HG02840 (cell line): ENCODE results near the gene CELF1.

Experiments
- ATAC-seq: cut with Tn5 transposase; IDR thresholded peaks from one replicate; pipeline ENCODE4 v1.9.1; 2021; ENCODE audit warnings: mild to moderate bottlenecking, moderate library complexity, moderate number of reproducible peaks; ENCODE audit not compliant: unreplicated experiment, low FRiP score

CELF1 gene

GRCh38 chr11:47514825-47515647 lies 37.9 kb downstream of the CELF1 start:
- no peak for ATAC-seq

- ATAC-seq: no peak
Observed at GRCh38 chr11:47512701-47513100, 40.2 kb downstream of the CELF1 start.

- no peak for ATAC-seq
Observed at GRCh38 chr11:47511917-47512316, 41.0 kb downstream of the CELF1 start.

- ATAC-seq: no peak
Observed at GRCh38 chr11:47510209-47510608, 42.7 kb downstream of the CELF1 start.

GRCh38 chr11:47509077-47509536 lies 43.8 kb downstream of the CELF1 start:
- ATAC-seq: no peak

- no peak for ATAC-seq
Observed at GRCh38 chr11:47508240-47508957, 44.5 kb downstream of the CELF1 start.

GRCh38 chr11:47507563-47508239 lies 45.2 kb downstream of the CELF1 start:
- ATAC-seq: no peak

GRCh38 chr11:47506795-47507562 lies 46.0 kb downstream of the CELF1 start:
- no peak for ATAC-seq

GRCh38 chr11:47506373-47506772 lies 46.6 kb downstream of the CELF1 start:
- no peak for ATAC-seq

GRCh38 chr11:47504910-47505309 lies 48.0 kb downstream of the CELF1 start:
- ATAC-seq: no peak

- no peak for ATAC-seq
Observed at GRCh38 chr11:47503227-47503626, 49.7 kb downstream of the CELF1 start.

- no peak for ATAC-seq
Observed at GRCh38 chr11:47502767-47503166, 50.2 kb downstream of the CELF1 start.

- ATAC-seq: no peak
Observed at GRCh38 chr11:47501101-47501500, 51.8 kb downstream of the CELF1 start.

- no peak for ATAC-seq
Observed at GRCh38 chr11:47500121-47500520, 52.8 kb downstream of the CELF1 start.

GRCh38 chr11:47499614-47500013 lies 53.3 kb downstream of the CELF1 start:
- ATAC-seq: no peak

- no peak for ATAC-seq
Observed at GRCh38 chr11:47499161-47499560, 53.8 kb downstream of the CELF1 start.

- ATAC-seq: no peak
Observed at GRCh38 chr11:47498584-47499152, 54.3 kb downstream of the CELF1 start.

GRCh38 chr11:47498149-47498548 lies 54.8 kb downstream of the CELF1 start:
- ATAC-seq: no peak

GRCh38 chr11:47496808-47497207 lies 56.1 kb downstream of the CELF1 start:
- ATAC-seq: no peak

GRCh38 chr11:47495856-47496217 lies 57.1 kb downstream of the CELF1 start:
- no peak for ATAC-seq
